HuH-7.5 (cell line): ENCODE data around the gene CD22.

ENCODE experiments used
- DNase-seq: peaks from one replicate; pipeline ENCODE4 v3.0.0; 2011; ENCODE audit warnings: low spot score

The CD22 gene

GRCh38 chr19:35314031-35314430, 15.0 kb upstream of the CD22 start:
- no peak for DNase-seq

DNA sequence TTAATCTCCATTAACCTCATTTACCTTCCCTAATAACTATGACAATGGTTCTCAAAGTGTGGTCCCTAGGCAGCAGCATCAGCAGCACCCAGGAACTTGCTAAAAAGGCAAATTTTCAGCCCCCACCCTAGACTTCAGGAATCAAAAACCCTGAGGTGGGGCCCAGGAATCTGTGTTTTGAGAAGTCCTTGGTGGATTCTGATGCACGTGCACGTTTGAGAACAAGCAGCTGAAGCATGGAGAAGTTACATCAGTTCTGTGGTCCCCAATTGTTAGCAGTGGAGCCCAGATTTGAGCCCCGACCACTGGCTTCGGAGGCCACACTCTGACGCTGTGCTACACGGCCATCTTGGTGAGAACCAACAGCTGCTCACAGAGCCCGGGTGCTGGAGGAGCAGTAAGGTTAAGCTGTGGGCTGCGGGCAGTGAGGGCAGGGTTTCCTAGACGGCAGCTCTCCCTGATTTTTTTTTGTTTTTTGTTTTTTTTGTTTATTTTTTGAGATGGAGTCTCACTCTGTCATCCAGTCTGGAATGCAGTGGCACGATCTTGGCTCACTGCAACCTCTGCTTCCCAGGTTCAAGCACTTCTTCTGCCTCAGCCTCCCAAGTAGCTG, 14.0 kb upstream of the CD22 start:
- no peak for DNase-seq

GRCh38 chr19:35315883-35316282, 13.1 kb upstream of the CD22 start:
- DNase-seq: no peak

- DNase-seq: no peak
These were observed 12.4 kb upstream of the CD22 start for GRCh38 chr19:35316560-35316959.

DNA sequence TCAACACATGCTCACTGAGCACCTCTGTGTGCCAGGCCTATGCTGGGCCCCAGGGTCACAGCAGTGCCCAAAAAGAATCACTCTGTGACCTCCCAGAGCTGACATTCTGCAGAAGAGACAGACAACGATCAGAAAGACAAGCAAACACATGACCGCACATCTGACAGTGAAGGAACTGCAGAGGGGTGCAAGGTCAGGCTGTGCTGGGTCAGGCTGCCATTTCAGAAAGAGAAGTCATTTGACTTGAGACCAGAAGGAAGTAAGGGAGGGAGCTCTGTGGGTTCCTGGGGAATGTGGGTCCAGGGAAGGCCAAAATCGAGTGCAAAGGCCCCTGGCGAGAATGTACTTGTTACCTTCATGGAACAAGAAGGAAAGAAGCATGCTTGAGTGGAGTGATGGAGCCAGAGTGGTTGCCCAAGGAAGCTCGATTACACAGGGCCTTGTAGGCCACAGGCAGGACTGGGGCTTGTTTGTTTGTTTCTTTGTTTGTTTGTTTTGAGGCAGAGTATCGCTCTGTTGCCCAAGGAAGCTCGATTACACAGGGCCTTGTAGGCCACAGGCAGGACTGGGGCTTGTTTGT, 11.4 kb upstream of the CD22 start:
- no peak for DNase-seq

- DNase-seq: no peak
These were observed 10.1 kb upstream of the CD22 start for GRCh38 chr19:35318679-35319448.

GRCh38 chr19:35320065-35320713, 8.8 kb upstream of the CD22 start:
- DNase-seq: no peak

GRCh38 chr19:35321291-35321690, 7.7 kb upstream of the CD22 start:
- DNase-seq: no peak

DNA sequence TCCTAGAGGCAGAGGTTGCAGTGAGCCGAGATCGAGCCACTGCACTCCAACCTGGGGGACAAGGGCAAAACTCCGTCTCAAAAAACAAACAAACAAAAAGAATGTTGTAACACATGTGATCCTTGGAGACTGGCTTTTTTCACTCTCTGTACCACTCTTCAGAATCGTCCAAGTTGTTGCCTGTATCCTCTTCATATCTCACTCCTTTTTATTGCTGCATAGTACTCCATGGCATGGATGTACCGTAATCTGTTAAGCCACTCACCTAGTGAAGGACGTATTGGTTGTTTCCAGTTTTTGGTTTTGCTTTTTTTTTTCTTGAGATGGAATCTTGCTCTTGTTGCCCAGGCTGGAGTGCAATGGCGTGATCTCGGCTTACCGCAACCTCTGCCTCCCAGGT, 7.0 kb upstream of the CD22 start:
- no peak for DNase-seq

DNA sequence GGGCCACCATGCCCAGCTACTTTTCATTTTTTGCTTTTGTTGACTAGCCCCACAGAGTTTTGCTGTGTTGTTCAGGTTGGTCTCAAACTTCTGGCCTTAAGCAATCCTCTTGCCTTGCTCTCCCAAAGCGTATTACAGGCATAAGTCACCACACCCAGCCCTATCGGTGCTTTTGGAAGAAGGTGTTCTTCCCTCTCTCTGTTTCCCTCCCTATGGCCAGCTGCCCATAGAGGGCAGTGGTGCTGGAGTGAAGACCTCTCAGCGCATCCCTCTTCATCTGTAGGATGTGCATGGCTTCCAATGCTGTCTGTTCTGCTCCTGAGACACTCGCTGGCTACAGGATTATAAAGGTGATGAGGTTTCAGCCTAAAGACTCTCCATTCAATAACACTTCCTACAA, 1.3 kb upstream of the CD22 start:
- no peak for DNase-seq

- DNase-seq: no peak
These were observed 336 bp downstream of the CD22 start for GRCh38 chr19:35329323-35329722.

GRCh38 chr19:35330475-35330874, 1.5 kb downstream of the CD22 start:
- no peak for DNase-seq

DNA sequence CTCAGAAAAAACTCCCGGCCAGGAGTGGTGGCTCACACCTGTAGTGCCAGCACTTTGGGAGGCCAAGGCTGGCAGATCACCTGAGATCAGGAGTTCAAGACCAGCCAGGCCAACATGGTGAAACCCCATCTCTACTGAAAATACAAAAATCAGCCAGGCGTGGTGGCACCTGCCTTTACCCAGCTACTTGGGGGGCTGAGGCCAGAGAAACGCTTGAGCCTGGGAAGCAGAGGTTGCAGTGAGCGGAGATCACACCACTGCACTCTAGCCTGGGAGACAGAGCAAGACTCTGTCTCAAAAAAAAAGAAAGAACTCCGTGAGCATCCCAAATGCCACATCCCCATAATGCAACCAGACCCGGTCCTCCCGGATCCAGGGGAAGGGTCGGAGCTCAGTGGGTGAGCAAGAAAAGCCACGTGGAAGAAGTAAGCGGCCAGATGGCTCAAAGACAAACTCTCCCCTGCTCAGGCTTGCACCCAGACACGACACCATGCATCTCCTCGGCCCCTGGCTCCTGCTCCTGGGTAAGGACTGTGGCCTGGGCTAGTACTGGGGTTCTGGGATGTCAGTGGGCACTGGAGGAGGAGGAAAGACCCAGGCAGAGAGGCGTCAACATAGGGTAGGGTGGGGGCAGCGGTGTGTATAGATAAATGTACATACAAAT, 2.7 kb downstream of the CD22 start:
- DNase-seq: no peak

DNA sequence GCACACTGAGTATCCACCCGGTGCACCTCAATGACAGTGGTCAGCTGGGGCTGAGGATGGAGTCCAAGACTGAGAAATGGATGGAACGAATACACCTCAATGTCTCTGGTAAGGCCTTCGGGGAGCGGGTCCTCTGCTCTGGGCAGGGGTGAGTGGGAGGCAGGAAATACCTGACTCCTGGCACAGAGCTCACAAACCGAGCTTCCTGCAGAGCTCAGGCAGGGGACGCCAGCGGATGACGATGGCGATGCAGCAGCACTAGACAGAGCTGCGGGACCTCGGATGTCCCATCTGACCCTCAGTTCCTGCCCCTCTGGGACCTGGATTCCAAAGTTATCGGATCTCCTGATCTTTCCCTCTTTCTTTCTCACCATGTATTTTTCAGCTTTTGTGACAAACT, 3.8 kb downstream of the CD22 start:
- DNase-seq: no peak

DNA sequence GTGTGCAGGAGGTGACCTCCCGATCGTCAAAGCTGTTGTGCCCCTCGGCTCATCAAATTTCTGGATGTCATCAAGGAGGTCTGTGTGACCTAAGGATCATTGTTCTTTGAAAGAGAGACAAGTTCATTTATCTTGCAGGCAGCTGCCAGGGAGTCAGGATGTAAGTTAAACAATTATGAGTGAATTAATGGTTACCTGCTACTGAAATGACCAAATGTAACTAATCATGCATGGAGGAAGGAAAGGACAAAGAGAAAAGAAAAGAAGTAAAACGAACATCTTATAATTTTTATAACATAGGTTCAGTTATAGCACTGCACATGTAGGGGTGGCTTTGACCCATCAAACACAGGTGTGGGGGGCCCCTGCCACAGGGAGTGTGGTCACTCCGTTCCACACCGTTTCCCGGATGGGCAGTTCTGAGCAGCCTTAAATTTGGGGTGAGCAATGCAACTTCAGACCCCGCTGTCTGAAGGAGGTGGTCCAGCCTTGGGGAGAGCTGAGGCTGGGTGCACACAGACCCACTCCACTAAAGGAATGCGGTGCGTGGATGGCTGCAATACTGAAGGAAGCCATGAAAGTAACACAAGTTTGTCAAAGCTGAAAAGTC, 5.3 kb downstream of the CD22 start:
- no peak for DNase-seq

DNA sequence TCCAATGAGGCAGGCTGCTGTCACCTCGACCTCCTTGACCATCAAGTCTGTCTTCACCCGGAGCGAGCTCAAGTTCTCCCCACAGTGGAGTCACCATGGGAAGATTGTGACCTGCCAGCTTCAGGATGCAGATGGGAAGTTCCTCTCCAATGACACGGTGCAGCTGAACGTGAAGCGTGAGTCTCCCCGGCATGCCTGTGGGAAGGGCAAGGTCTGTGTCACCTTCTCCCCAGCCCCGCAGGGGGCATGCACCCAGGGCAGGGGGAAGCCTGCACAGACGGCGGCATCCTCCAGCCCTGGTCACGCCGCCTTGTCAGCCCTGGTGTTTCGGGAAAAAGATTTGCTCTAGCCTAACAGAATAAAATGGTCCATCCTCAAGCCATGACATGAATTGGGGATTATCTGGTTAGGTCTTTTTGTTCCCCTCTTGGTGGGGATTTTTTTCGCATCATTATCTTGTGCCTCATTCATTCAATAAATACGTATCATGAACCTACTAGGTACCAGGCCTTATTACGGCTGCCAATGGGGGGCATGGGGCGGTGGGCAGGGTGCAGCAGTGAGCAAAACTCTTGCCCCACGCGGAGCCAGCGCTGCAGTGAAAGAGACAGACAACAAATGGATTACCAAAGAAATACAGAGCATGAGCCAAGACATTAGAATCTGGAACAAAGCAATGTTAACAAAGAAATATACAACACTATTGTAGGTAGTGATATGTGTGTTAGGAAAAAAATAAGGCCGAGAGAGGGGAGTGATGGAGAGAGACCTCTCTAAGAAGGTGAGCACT, 7.4 kb downstream of the CD22 start:
- no peak for DNase-seq

DNA sequence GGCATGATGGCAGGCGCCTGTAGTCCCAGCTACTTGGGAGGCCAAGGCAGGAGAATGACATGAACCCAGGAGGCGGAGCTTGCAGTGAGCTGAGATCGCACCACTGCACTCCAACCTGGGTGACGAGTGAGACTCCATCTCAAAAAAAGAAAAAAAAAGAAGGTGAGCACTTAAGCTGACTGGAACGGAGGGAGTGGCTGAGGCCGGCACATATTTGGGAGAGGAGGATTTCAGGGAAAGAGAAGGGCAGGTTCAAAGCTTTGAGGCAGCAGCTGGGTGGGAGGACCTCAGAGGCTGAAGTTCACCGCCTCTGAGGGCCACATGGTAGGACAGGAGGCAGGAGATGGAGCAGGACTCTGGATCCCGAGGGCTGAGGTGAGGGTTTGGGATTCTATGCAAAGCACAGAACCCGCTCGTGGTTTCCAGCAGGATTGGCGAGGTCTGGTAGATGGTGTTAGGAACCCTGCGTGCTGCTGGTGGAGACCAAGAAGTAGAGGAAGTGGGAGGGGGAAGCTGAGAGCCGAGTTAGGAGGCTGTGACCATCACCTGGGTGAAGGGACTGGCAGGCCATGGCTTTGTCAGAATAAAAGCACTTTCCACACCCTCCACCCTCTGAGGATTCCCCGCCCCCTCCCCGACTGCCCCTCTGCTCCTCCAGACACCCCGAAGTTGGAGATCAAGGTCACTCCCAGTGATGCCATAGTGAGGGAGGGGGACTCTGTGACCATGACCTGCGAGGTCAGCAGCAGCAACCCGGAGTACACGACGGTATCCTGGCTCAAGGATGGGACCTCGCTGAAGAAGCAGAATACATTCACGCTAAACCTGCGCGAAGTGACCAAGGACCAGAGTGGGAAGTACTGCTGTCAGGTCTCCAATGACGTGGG, 8.4 kb downstream of the CD22 start:
- no peak for DNase-seq

- no peak for DNase-seq
These were observed 9.0 kb downstream of the CD22 start for GRCh38 chr19:35337984-35338296.

DNA sequence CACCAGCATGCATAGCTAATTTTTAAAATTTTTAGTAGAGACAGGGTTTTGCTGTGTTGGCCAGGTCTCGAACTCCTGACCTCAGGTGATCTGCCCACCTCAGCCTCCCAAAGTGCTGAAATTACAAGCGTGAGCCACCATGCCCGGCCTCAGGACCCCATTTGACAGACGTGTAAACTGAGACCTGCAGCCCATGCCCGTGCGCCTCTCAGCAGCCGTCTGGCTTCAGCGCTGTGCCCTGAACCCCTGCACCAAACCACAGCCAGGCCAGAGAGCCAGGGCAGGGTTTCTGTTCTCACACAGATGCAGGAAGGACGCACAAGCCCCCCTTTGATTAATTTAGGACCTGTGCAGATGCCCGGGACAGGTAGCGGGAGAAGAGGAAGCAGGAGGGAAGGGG, 11.4 kb downstream of the CD22 start:
- DNase-seq: no peak

DNA sequence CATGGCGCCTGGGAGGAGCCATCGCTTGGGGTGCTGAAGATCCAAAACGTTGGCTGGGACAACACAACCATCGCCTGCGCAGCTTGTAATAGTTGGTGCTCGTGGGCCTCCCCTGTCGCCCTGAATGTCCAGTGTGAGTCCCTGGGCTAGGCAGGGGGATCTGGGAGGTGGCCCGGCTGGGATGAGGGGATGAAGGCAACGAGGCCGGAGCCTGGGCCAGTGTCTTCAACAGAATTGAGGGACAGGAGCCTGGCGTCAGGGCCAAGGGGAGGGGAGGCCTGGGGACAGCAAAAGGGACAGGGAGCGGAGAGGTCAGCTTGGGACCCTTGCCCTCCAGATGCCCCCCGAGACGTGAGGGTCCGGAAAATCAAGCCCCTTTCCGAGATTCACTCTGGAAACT, 12.0 kb downstream of the CD22 start:
- no peak for DNase-seq
